GM23248 (cell line): Measurements from ENCODE around the gene STKLD1. TPM values are rescaled to one million over a fixed set of nuclear protein-coding genes. Genes with fewer than 3 reads are reported as not detected.
"Not testable (repeated sequence)": the region's sequence is repeated elsewhere in the genome, so short reads cannot be mapped to it uniquely, and the experiment has no call there.

ENCODE experiments used
- DNase-seq: peaks from one replicate; pipeline ENCODE4 v3.0.0-alpha.2; 2015
- H2AFZ ChIP-seq: fragments of 200-600 bp; sonication (generic); 2 replicates; pipeline ENCODE4 v1.6.1; 2016; ENCODE audit warnings: antibody characterized with exemption
- H3F3A ChIP-seq: fragments of 200-600 bp; sonication (generic); 2 replicates; pipeline ENCODE4 v1.6.1; 2016; ENCODE audit warnings: mild to moderate bottlenecking, antibody characterized with exemption, mixed run types; ENCODE audit not compliant: insufficient read depth
- H3K27ac ChIP-seq: fragments of 200-600 bp; sonication (generic); 2 replicates; pipeline ENCODE4 v1.5.1; 2016; ENCODE audit warnings: mild to moderate bottlenecking
- H3K27me3 ChIP-seq: fragments of 200-600 bp; sonication (generic); replicated peaks from 2 replicates; pipeline ENCODE4 v1.6.1; 2016; ENCODE audit warnings: mild to moderate bottlenecking; ENCODE audit not compliant: insufficient read depth
- H3K36me3 ChIP-seq: fragments of 200-600 bp; sonication (generic); 2 replicates; pipeline ENCODE4 v1.6.1; 2016; ENCODE audit warnings: low read depth, mild to moderate bottlenecking
- H3K4me1 ChIP-seq: fragments of 200-600 bp; sonication (generic); 2 replicates; pipeline ENCODE4 v1.6.1; 2016; ENCODE audit warnings: mild to moderate bottlenecking; ENCODE audit not compliant: insufficient read depth
- H3K4me2 ChIP-seq: fragments of 200-600 bp; sonication (generic); one replicate; pipeline ENCODE4 v1.6.1; 2016; ENCODE audit warnings: mild to moderate bottlenecking; ENCODE audit not compliant: unreplicated experiment
- H3K4me3 ChIP-seq: fragments of 200-600 bp; sonication (generic); 2 replicates; pipeline ENCODE4 v1.5.1; 2016; ENCODE audit warnings: mild to moderate bottlenecking
- H3K79me2 ChIP-seq: fragments of 200-600 bp; sonication (generic); 2 replicates; pipeline ENCODE4 v1.6.1; 2016; ENCODE audit warnings: mild to moderate bottlenecking; ENCODE audit not compliant: insufficient read depth
- H3K9ac ChIP-seq: fragments of 200-600 bp; sonication (generic); 2 replicates; pipeline ENCODE4 v1.6.1; 2016; ENCODE audit warnings: mild to moderate bottlenecking
- H3K9me2 ChIP-seq: fragments of 200-600 bp; sonication (generic); 2 replicates; pipeline ENCODE4 v1.6.1; 2016; ENCODE audit warnings: mixed run types, mild to moderate bottlenecking, moderate library complexity; ENCODE audit not compliant: insufficient read depth
- H3K9me3 ChIP-seq: fragments of 200-600 bp; sonication (generic); one replicate; pipeline ENCODE4 v1.6.1; 2017; ENCODE audit warnings: low read depth
- H4K20me1 ChIP-seq: fragments of 200-600 bp; sonication (generic); 2 replicates; pipeline ENCODE4 v1.6.0; 2016; ENCODE audit not compliant: insufficient read depth
- EZH2 ChIP-seq: fragments of 200-600 bp; sonication (generic); IDR thresholded peaks from 2 replicates; pipeline ENCODE4 v1.6.1; 2018; ENCODE audit warnings: antibody characterized with exemption, mild to moderate bottlenecking; ENCODE audit not compliant: insufficient read depth, poor library complexity, severe bottlenecking
- EZH2phosphoT487 ChIP-seq: fragments of 200-600 bp; sonication (generic); IDR thresholded peaks from 2 replicates; pipeline ENCODE4 v1.6.1; 2018; ENCODE audit warnings: antibody characterized with exemption, moderate library complexity, mild to moderate bottlenecking, low read depth; ENCODE audit not compliant: insufficient read depth
- WGBS, 2 experiments: methylation state at CpG; one replicate each; pipeline ENCODE4 v1.1.6; 2015 to 2017; ENCODE audit warnings: low lambda C conversion rate in 2 of 2, low coverage in 1 of 2; ENCODE audit errors: missing lambda C conversion rate in 2 of 2; 5-methylcytosine and 5-hydroxymethylcytosine counted together
- in situ Hi-C: fragments of 300-500 bp; cut with MboI; formaldehyde crosslinking; loops from 2 replicates; pipeline ENCODE4 v1.15.0; 2020
- polyA plus RNA-seq: library from polyadenylated mRNA; unstranded; fragments of >200 nt; fragmentation: Nextera tagmentation; extraction: Ambion mirVana; gene quantifications from 2 replicates; pipeline ENCODE4 v1.2.1, GENCODE V29; 2016
- total RNA-seq: library from RNA; depleted of rRNA; stranded (reverse); fragments of >200 nt; shearing (Covaris generic); gene quantifications from 2 replicates; pipeline ENCODE4 v1.2.3, GENCODE V29; 2014

Gene STKLD1
- total and polyA plus RNA-seq, 2 experiments from 2014 or later: 0.32 to 0.38 TPM

- H2AFZ ChIP-seq: no peak overlapping the region
- 72 to 89% methylated on average over 12 to 13 of the region's 13 CpGs for WGBS, 2 experiments
These were observed 72.4 kb downstream of the STKLD1 start for GRCh38 chr9:133448487-133448972.

DNA sequence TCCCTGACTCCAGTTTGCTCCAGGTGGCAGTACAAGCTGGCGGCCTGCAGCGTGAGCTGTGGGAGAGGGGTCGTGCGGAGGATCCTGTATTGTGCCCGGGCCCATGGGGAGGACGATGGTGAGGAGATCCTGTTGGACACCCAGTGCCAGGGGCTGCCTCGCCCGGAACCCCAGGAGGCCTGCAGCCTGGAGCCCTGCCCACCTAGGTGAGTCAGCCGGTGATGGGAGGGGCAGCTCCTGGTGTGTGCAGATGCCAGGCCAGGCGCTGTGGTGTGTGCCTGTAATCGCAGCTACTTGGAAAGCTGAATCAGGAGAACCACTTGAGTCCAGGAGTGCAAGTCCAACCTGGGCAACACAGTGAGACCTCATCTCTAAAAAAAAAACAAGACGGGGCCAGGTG is 73.6 kb downstream of the STKLD1 start:
- Histone ChIP-seq H2AFZ (no peak overlapping the region), H3K4me2 (no peak overlapping the region), H3K27me3 (no peaks in the 10 kb centered on the region), H3K9ac (no peak overlapping the region), H3K27ac (no peak overlapping the region), H3K79me2 (no peaks in the 10 kb centered on the region), H4K20me1 (no peaks in the 10 kb centered on the region), H3F3A (no peaks in the 10 kb centered on the region), H3K36me3 (no peaks in the 10 kb centered on the region), H3K9me2 (no peaks in the 10 kb centered on the region), H3K4me3 (no peak overlapping the region), H3K9me3 (no peaks in the 10 kb centered on the region), H3K4me1 (no peaks in the 10 kb centered on the region)
- no peak for TF ChIP-seq EZH2phosphoT487
- TF ChIP-seq EZH2: no peak
- DNase-seq: peak; percentile 22
- in situ Hi-C loops: no loop called here
- 88 to 91% methylated on average over 12 of the region's 12 CpGs for WGBS, 2 experiments

More at GRCh38 chr9:133448487-133448972, 72.4 kb downstream of the STKLD1 start:
- Histone ChIP-seq H3K4me2 (no peak overlapping the region), H3K4me3 (no peak overlapping the region), H3K9ac (no peak overlapping the region), H3K36me3 (no peaks in the 10 kb centered on the region), H3K4me1 (no peaks in the 10 kb centered on the region), H3K9me3 (no peaks in the 10 kb centered on the region), H3K27me3 (no peaks in the 10 kb centered on the region), H3K79me2 (no peaks in the 10 kb centered on the region), H4K20me1 (no peaks in the 10 kb centered on the region), H3F3A (no peaks in the 10 kb centered on the region), H3K9me2 (no peaks in the 10 kb centered on the region), H3K27ac (no peak overlapping the region)
- DNase-seq: no peak
- in situ Hi-C loops: no loop called here
- TF ChIP-seq EZH2: no peak
- TF ChIP-seq EZH2phosphoT487: no peak

DNA sequence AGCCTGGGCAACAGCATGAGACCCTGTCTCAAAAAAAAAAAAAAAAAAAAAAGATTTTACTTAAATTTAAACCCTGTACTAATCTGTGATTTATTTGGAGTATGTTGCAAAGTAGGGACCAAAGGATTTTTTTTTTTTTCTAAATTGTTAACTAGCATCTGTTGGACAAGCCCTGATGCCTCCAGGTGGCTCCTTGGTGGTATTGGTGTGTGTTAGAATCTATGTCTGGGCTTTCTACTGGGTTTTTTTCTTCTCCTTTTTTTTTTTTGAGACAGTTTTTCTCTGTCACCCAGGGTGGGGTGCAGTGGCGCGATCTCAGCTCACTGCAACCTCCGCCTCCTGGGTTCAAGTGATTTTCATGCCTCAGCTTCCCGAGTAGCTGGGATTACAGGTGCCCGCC is 75.7 kb downstream of the STKLD1 start:
- DNase-seq, H3F3A ChIP-seq, in situ Hi-C loops, H3K36me3 ChIP-seq, H3K9ac ChIP-seq, H3K27me3 ChIP-seq, H3K9me3 ChIP-seq, H3K4me1 ChIP-seq, H2AFZ ChIP-seq, H3K9me2 ChIP-seq, H3K79me2 ChIP-seq, H3K4me2 ChIP-seq, H3K27ac ChIP-seq, H3K4me3 ChIP-seq, H4K20me1 ChIP-seq: not testable (repeated sequence)
- WGBS, 2 experiments: 86 to 90% methylated on average over 5 of the region's 5 CpGs

DNA sequence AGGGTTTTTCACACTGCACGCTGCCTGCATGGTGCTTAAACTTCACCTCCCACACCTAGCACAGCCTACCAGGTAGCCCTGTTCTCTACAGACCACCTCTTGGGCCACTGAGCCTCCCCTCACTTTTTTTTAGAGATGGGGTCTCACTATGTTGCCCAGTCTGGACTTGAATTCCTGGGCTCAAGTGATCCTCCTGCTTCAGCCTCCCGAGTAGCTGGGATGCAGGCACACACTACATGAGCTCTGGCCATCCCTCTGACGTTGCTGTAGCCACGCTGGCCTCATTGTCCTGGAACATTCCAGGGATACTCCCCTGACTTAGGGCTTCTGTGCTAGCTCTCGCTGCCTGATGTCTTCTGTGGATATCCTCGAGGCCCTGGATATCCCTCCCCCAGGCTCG is 76.4 kb downstream of the STKLD1 start:
- Histone ChIP-seq H3K36me3 (no peaks in the 10 kb centered on the region), H3K9me2 (no peaks in the 10 kb centered on the region), H3K79me2 (no peaks in the 10 kb centered on the region), H3K27ac (no peak overlapping the region), H3K4me1 (no peaks in the 10 kb centered on the region), H3F3A (no peaks in the 10 kb centered on the region), H4K20me1 (no peaks in the 10 kb centered on the region), H3K9ac (no peak overlapping the region), H3K4me3 (no peak overlapping the region), H3K9me3 (no peaks in the 10 kb centered on the region), H3K27me3 (no peaks in the 10 kb centered on the region), H2AFZ (no peak overlapping the region), H3K4me2 (no peak overlapping the region)
- TF ChIP-seq EZH2 (no peak), EZH2phosphoT487 (no peak)
- 79 to 85% methylated on average over 7 of the region's 7 CpGs for WGBS, 2 experiments
- in situ Hi-C loops: no loop called here
- DNase-seq: no peak

GRCh38 chr9:133453651-133454050 is 77.5 kb downstream of the STKLD1 start:
- Histone ChIP-seq H3K4me3 (no peak overlapping the region), H4K20me1 (no peaks in the 10 kb centered on the region), H3K4me1 (no peaks in the 10 kb centered on the region), H3K9ac (no peak overlapping the region), H3K9me3 (no peaks in the 10 kb centered on the region), H3K4me2 (no peak overlapping the region), H3K27ac (no peak overlapping the region), H3K27me3 (no peaks in the 10 kb centered on the region), H2AFZ (no peak overlapping the region), H3K36me3 (no peaks in the 10 kb centered on the region), H3F3A (no peaks in the 10 kb centered on the region), H3K9me2 (no peaks in the 10 kb centered on the region), H3K79me2 (no peaks in the 10 kb centered on the region)
- WGBS, 2 experiments: 32 to 34% methylated on average over 11 of the region's 11 CpGs
- no peak for TF ChIP-seq EZH2phosphoT487
- no peak for TF ChIP-seq EZH2
- no peak for DNase-seq
- in situ Hi-C loops: no loop called here
